GM23248 (cell line): ENCODE results near the gene ZBTB20. TPM values are rescaled to one million over a fixed set of nuclear protein-coding genes. Genes with fewer than 3 reads are reported as not detected.
"Not testable (repeated sequence)": the region's sequence is repeated elsewhere in the genome, so short reads cannot be mapped to it uniquely, and the experiment has no call there.

Source experiments
- DNase-seq: peaks from one replicate; pipeline ENCODE4 v3.0.0-alpha.2; 2015
- H2AFZ ChIP-seq: fragments of 200-600 bp; sonication (generic); 2 replicates; pipeline ENCODE4 v1.6.1; 2016; ENCODE audit warnings: antibody characterized with exemption
- H3F3A ChIP-seq: fragments of 200-600 bp; sonication (generic); 2 replicates; pipeline ENCODE4 v1.6.1; 2016; ENCODE audit warnings: mild to moderate bottlenecking, antibody characterized with exemption, mixed run types; ENCODE audit not compliant: insufficient read depth
- H3K27ac ChIP-seq: fragments of 200-600 bp; sonication (generic); 2 replicates; pipeline ENCODE4 v1.5.1; 2016; ENCODE audit warnings: mild to moderate bottlenecking
- H3K27me3 ChIP-seq: fragments of 200-600 bp; sonication (generic); replicated peaks from 2 replicates; pipeline ENCODE4 v1.6.1; 2016; ENCODE audit warnings: mild to moderate bottlenecking; ENCODE audit not compliant: insufficient read depth
- H3K36me3 ChIP-seq: fragments of 200-600 bp; sonication (generic); 2 replicates; pipeline ENCODE4 v1.6.1; 2016; ENCODE audit warnings: low read depth, mild to moderate bottlenecking
- H3K4me1 ChIP-seq: fragments of 200-600 bp; sonication (generic); 2 replicates; pipeline ENCODE4 v1.6.1; 2016; ENCODE audit warnings: mild to moderate bottlenecking; ENCODE audit not compliant: insufficient read depth
- H3K4me2 ChIP-seq: fragments of 200-600 bp; sonication (generic); one replicate; pipeline ENCODE4 v1.6.1; 2016; ENCODE audit warnings: mild to moderate bottlenecking; ENCODE audit not compliant: unreplicated experiment
- H3K4me3 ChIP-seq: fragments of 200-600 bp; sonication (generic); 2 replicates; pipeline ENCODE4 v1.5.1; 2016; ENCODE audit warnings: mild to moderate bottlenecking
- H3K79me2 ChIP-seq: fragments of 200-600 bp; sonication (generic); 2 replicates; pipeline ENCODE4 v1.6.1; 2016; ENCODE audit warnings: mild to moderate bottlenecking; ENCODE audit not compliant: insufficient read depth
- H3K9ac ChIP-seq: fragments of 200-600 bp; sonication (generic); 2 replicates; pipeline ENCODE4 v1.6.1; 2016; ENCODE audit warnings: mild to moderate bottlenecking
- H3K9me2 ChIP-seq: fragments of 200-600 bp; sonication (generic); 2 replicates; pipeline ENCODE4 v1.6.1; 2016; ENCODE audit warnings: mixed run types, mild to moderate bottlenecking, moderate library complexity; ENCODE audit not compliant: insufficient read depth
- H3K9me3 ChIP-seq: fragments of 200-600 bp; sonication (generic); one replicate; pipeline ENCODE4 v1.6.1; 2017; ENCODE audit warnings: low read depth
- H4K20me1 ChIP-seq: fragments of 200-600 bp; sonication (generic); 2 replicates; pipeline ENCODE4 v1.6.0; 2016; ENCODE audit not compliant: insufficient read depth
- EZH2 ChIP-seq: fragments of 200-600 bp; sonication (generic); IDR thresholded peaks from 2 replicates; pipeline ENCODE4 v1.6.1; 2018; ENCODE audit warnings: antibody characterized with exemption, mild to moderate bottlenecking; ENCODE audit not compliant: insufficient read depth, poor library complexity, severe bottlenecking
- EZH2phosphoT487 ChIP-seq: fragments of 200-600 bp; sonication (generic); IDR thresholded peaks from 2 replicates; pipeline ENCODE4 v1.6.1; 2018; ENCODE audit warnings: antibody characterized with exemption, moderate library complexity, mild to moderate bottlenecking, low read depth; ENCODE audit not compliant: insufficient read depth
- WGBS, 2 experiments: methylation state at CpG; one replicate each; pipeline ENCODE4 v1.1.6; 2015 to 2017; ENCODE audit warnings: low lambda C conversion rate in 2 of 2, low coverage in 1 of 2; ENCODE audit errors: missing lambda C conversion rate in 2 of 2; 5-methylcytosine and 5-hydroxymethylcytosine counted together
- in situ Hi-C: fragments of 300-500 bp; cut with MboI; formaldehyde crosslinking; loops from 2 replicates; pipeline ENCODE4 v1.15.0; 2020
- polyA plus RNA-seq: library from polyadenylated mRNA; unstranded; fragments of >200 nt; fragmentation: Nextera tagmentation; extraction: Ambion mirVana; gene quantifications from 2 replicates; pipeline ENCODE4 v1.2.1, GENCODE V29; 2016
- total RNA-seq: library from RNA; depleted of rRNA; stranded (reverse); fragments of >200 nt; shearing (Covaris generic); gene quantifications from 2 replicates; pipeline ENCODE4 v1.2.3, GENCODE V29; 2014

The ZBTB20 gene
- total and polyA plus RNA-seq, 2 experiments from 2014 or later: 9.2 to 12.2 TPM

DNA sequence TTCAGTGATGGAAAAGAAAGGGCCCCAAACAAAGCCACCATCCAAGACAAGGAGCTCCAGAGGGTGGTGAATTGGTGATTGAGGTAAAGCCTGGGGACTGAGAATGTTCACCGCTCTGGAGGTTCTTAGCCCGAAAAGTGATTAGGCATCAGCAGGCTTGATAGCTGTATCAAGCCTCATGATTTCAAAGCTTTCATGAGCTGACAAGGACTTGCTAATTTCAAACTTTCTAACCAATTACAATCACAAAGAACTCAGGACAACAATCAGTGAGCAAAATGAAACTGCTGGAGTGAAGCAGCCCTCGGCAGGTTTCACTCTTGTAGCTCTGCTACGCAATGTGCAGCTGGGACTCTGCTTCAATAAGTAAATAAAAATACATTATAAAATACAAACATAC lies 461.9 kb downstream of the ZBTB20 start:
- Histone ChIP-seq H3F3A (no peaks in the 10 kb centered on the region), H3K4me2 (peak overlapping the region; percentile 59), H4K20me1 (no peaks in the 10 kb centered on the region), H3K4me3 (peak overlapping the region; percentile 43), H3K9me2 (no peaks in the 10 kb centered on the region), H3K27ac (no peak overlapping the region), H3K4me1 (peaks cover 11% of the 10 kb centered on the region), H3K36me3 (no peaks in the 10 kb centered on the region), H2AFZ (peak overlapping the region; percentile 40; the same call in 1 of the 2 replicates), H3K9ac (peak overlapping the region; percentile 41), H3K9me3 (no peaks in the 10 kb centered on the region), H3K79me2 (no peaks in the 10 kb centered on the region), H3K27me3 (no peaks in the 10 kb centered on the region)
- WGBS, 2 experiments: 70 to 73% methylated on average over 4 of the region's 4 CpGs
- in situ Hi-C loops: no loop called here
- peak; percentile 32 for DNase-seq
- TF ChIP-seq EZH2phosphoT487: no peak
- TF ChIP-seq EZH2: no peak

DNA sequence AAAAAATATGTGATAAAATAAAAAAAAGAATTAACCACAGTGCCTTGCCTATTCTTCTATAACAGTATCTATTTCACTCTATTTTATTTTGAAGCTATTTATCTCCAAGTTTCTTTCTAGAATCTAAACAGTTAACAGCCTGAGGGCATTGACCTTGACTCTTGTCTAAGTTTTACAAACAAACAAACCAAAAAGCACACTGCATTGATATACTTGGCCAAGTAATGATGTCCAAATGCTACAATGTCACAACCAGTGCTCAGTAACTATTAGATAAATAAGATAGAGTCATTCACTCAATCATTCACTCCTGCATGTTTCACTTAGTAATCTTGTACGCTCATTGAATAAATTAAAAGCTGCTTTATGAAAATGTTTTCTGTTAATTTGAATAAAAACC lies 466.8 kb downstream of the ZBTB20 start:
- no peaks in the 10 kb centered on the region for H4K20me1 ChIP-seq
- no peak for DNase-seq
- no peak overlapping the region for H3K27ac ChIP-seq
- H3K79me2 ChIP-seq: no peaks in the 10 kb centered on the region
- in situ Hi-C loops: no loop called here
- no peaks in the 10 kb centered on the region for H3K27me3 ChIP-seq
- H3K9me2 ChIP-seq: no peaks in the 10 kb centered on the region
- no peak overlapping the region for H3K4me2 ChIP-seq
- H2AFZ ChIP-seq: no peak overlapping the region
- TF ChIP-seq EZH2phosphoT487: no peak
- no peak for TF ChIP-seq EZH2
- no peaks in the 10 kb centered on the region for H3K36me3 ChIP-seq
- H3K4me1 ChIP-seq: no peaks in the 10 kb centered on the region
- no peaks in the 10 kb centered on the region for H3F3A ChIP-seq
- H3K9me3 ChIP-seq: no peaks in the 10 kb centered on the region
- no peak overlapping the region for H3K4me3 ChIP-seq
- H3K9ac ChIP-seq: no peak overlapping the region
- 93 to 100% methylated on average over 1 of the region's 1 CpG for WGBS, 2 experiments

DNA sequence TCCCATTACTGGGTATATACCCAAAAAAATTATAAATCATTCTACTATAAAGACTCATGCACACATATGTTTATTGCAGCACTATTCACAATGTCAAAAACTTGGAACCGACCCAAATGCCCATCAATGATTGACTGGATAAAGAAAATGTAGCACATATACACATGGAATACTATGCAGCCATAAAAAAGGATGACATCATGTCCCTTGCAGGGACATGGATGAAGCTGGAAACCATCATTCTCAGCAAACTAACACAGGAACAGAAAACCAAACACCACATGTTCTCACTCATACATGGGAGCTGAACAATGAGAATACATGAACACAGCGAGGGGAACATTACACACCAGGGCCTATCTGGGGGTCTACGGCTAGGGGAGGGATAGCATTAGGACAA lies 467.3 kb downstream of the ZBTB20 start:
- H3K9me3 ChIP-seq, H3K27me3 ChIP-seq, H4K20me1 ChIP-seq, H3K4me3 ChIP-seq, H3K36me3 ChIP-seq, H3K79me2 ChIP-seq, DNase-seq, H3K9me2 ChIP-seq, in situ Hi-C loops, H3F3A ChIP-seq, H3K27ac ChIP-seq, H3K4me1 ChIP-seq, H2AFZ ChIP-seq, H3K4me2 ChIP-seq, H3K9ac ChIP-seq: not testable (repeated sequence)
- WGBS, 2 experiments: 76 to 82% methylated on average over 3 of the region's 3 CpGs

DNA sequence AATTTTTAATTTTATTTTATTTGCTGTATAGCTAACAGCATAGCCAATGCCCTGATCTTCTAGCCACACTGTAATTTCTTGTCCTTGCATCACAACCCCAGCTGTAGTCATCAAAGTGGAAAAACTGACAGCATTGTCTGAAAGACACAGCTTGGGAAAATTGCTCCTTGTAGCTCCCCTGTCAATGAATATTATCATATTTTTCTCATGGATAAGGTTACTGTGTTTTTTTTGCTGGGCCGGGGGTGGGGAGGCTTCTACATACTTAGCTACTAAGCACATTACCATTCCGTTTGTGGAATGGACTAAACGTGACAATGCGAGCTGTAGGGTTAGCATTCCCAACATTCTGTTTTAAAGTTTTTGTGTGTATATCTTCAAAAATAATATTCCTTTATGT lies 472.0 kb downstream of the ZBTB20 start:
- Histone ChIP-seq H3K9me2 (no peaks in the 10 kb centered on the region), H3K79me2 (no peaks in the 10 kb centered on the region), H3K9ac (no peak overlapping the region), H2AFZ (no peak overlapping the region), H3K9me3 (no peaks in the 10 kb centered on the region), H3K27ac (no peak overlapping the region), H3K4me1 (0 out of 2 replicates have a peak, but pooled peaks cover 5% of the 10 kb centered on the region), H3K36me3 (no peaks in the 10 kb centered on the region), H3K27me3 (no peaks in the 10 kb centered on the region), H4K20me1 (no peaks in the 10 kb centered on the region), H3K4me2 (no peak overlapping the region), H3F3A (peaks cover 4% of the 10 kb centered on the region), H3K4me3 (no peak overlapping the region)
- peak; percentile 18 for DNase-seq
- WGBS, 2 experiments: 85 to 86% methylated on average over 4 of the region's 4 CpGs
- in situ Hi-C loops: no loop called here
- TF ChIP-seq EZH2phosphoT487 (no peak), EZH2 (no peak)

DNA sequence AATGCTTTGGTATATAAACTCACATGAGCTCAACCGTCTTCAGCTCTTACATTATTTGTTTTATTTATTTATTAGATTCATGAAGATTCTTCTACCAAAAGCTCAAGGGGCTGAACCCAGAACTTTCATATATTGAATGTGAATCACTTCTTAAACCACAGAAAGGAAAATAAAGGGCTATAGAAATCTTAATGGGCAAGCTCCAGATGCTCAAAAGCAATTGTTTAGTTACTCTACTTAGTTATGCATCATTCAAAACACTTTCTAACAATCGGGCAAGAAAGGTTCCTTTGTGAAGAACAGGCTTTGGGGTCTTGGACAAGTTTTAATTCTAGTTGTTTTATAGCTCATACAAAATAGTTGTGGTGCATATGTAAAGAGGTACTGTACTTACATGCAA lies 473.1 kb downstream of the ZBTB20 start:
- in situ Hi-C loops: no loop called here
- Histone ChIP-seq H3K36me3 (no peaks in the 10 kb centered on the region), H3K9me3 (no peaks in the 10 kb centered on the region), H3K27me3 (no peaks in the 10 kb centered on the region), H3K27ac (no peak overlapping the region), H2AFZ (no peak overlapping the region), H3K4me1 (peaks cover 16% of the 10 kb centered on the region), H3K4me3 (no peak overlapping the region), H4K20me1 (no peaks in the 10 kb centered on the region), H3K79me2 (no peaks in the 10 kb centered on the region), H3F3A (peaks cover 14% of the 10 kb centered on the region), H3K4me2 (no peak overlapping the region), H3K9me2 (no peaks in the 10 kb centered on the region), H3K9ac (no peak overlapping the region)
- TF ChIP-seq EZH2 (no peak), EZH2phosphoT487 (no peak)
- WGBS, 2 experiments: 96 to 97% methylated on average over 2 of the region's 2 CpGs
- DNase-seq: no peak
